SIG-M5 treated with dmso at 0.1 percent for 504 hours (cell line): ENCODE measurements around the gene FAF2.

Experiments
- DNase-seq: peaks from one replicate; lab custom pipeline; 2025; ENCODE audit not compliant: unreplicated experiment; lab: John Stamatoyannopoulos, UW

FAF2 gene

DNA sequence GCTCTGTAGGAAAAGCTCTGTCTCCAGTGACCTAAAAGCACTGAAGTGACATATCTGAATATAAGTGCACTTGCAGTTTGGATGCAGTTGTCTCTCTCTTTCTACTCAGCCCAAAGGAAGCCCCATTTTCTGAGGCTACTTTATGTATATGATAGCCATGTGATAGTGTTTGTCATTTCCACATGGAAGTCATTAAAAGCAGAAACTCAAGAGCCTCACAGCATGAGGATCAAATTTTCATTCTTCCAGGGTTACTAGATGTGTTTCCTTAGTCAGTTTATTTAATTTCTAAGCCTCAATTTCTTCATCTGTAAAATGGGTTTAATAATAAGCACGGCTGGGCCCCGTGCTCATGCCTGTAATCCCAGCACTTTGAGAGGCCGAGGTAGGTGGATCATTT, 52.3 kb downstream of the FAF2 start:
- DNase-seq, result no peak

- no peak for DNase-seq
Observed at GRCh38 chr5:176501333-176501732, 53.1 kb downstream of the FAF2 start.

DNA sequence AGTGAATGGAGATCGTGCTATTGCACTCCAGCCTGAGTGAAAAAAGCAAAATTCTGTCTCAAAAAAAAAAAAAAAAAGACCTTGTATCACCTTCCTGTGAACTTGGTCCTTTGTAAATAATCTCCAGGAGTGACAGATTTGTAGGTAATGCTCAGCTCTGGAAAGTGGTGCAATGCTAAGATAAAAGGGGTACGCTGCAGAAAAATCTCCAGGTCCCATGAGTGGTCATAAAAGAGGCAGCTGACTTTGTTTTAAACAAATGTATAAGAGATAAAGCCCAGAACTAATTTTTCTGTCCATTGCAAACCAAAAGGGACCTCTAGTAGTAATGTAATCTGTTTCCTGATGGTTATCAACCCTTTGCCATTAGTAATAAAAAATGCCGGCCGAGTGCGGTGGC, 55.3 kb downstream of the FAF2 start:
- DNase-seq, result no peak

GRCh38 chr5:176507911-176508310, 59.7 kb downstream of the FAF2 start:
- no peak for DNase-seq

GRCh38 chr5:176508603-176509002, 60.4 kb downstream of the FAF2 start:
- DNase-seq, result no peak

DNA sequence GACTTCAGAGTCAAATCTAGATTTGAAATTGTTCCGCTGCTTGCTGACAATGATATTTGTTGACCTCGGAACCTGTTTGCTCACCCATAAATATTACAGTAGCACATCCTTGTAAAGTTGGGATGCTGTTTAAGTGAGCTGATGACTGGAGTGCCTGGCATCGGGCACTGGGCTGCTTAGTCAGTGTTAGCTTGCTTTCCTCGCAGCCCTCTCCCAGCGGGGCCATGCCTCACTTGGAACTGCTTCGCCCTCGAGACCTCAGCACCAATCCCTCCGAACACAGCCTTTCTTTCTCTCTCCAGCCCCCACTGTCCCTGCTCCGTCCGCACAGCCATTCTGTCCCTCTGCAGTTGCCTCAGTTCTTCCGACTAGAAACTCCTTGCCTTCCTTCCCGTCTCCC, 65.6 kb downstream of the FAF2 start:
- no peak for DNase-seq

- DNase-seq, result no peak
Observed at GRCh38 chr5:176514244-176514950, 66.2 kb downstream of the FAF2 start.

DNA sequence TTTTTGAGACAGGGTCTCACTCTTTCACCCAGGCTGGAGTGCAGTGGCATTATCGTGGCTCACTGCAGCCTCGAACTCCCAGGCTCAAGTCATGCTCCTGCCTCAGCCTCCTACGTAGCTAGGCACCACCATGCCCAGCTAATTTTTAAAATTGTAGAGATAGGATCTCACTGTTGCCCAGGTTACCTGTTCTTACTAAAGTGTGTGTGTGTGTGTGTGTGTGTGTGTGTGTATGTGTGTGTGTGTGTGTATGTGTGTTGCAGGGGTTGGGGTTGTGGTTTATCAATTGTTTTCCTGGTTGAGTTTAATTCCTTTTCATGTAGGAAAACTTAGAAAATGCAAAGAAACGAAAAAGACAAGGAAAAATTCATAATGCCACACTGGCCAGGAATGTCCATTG, 67.2 kb downstream of the FAF2 start:
- no peak for DNase-seq

DNA sequence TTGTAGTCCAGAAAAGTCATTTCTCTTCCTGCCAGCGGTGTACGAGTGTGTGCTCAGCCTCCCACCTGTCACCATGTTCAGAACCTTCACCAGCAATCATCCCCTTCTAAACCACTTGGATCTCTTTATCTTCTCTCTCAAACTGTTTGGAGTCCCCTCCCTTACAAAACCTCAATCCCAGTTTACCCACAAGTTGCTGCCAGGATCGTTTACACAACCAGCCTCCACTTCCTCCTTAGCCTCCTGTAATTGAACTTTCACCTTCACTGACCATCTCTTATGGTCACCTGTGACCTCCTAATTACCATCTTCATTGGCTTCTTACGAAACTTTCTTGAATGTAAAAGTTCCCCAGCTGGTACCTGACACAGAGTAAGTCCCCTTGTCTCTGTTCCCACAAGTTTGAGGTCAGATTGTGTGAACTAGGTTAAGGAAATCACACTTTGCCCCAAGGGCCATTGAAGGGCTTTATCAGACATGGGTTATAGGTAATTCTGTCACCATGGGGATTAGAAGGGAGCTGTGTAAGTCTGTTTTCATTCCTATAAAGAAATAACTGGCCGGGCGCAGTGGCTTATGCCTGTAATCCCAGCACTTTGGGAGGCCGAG, 69.0 kb downstream of the FAF2 start:
- DNase-seq, result no peak

DNA sequence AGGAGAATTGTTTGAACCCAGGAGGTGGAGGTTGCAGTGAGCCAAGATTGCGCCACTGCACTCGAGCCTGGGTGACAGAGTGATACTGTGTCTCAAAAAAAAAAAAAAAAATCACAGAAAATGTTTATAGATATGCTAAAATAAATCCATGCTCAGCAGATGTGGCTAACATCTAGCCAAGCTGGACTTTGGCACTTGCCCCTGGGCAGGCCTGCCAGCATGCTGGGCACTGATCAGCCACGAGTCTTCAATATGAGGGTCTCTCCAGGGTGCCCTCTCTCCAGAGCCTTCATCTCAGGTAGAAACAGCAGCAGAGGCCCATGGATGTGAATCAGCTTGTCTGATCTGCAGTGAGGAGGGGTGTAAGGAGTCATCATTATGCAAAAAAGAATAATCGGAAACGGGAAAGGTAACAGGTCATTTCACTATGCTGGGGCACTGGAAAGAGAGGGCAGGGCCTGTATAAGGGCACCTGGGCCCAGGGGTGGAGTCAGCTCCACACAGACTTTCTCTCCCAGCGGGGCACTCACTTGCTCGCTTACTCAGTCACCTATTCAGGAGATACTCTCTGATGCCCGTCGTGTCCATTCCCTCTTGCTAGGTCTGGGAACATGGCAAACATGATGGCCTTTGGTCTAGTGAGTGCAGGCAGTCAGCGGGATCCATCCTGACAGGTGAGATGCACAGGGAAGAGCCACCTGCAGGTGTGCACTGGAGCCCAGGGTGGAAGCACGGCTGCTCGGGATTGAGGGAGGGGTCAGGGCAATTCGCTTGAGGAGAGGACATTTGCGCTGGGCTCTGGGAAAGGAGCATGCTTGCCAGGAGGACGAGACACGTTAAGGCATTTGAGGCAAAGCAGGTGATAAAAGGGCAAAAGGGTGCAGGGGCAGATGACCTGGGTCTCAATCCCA, 71.9 kb downstream of the FAF2 start:
- no peak for DNase-seq

DNA sequence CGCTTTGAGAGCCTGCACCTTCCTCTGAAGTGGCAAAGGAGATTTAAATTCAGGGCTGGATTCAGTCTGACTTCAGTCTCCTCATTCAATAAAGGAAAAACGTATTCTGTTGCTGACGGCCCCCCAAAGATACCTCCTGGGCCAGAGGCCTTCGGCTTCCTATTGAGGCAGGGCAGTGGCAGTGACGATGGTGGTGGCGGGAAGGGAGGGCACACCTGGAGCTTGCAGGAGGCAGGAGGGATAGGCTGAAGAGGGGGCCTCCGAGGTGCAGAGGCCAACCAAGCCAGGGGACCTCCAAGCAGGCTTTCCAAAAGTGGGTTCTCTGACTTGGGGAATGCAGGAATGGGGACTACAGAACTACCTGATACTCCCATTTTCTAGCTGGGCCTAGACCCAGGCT, 73.1 kb downstream of the FAF2 start:
- DNase-seq, result no peak

- no peak for DNase-seq
Observed at GRCh38 chr5:176521699-176522263, 73.6 kb downstream of the FAF2 start.

DNA sequence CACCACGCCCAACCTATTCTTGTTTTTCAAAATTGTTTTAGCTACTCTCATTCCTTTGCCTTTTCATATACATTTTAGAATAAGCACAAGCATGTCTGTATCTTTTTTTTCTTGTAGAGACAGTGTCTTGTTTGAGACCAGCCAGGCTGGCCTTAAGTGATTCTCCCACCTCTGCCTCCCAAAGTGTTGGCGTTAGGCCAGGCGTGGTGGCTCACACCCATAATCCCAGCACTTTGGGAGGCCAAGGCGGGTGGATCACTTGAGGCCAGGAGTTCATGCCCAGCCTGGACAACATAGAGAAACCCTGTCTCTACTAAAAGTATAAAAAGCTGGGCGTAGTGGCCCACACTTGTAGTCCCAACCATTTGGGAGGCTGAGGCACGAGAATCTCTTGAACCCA, 76.0 kb downstream of the FAF2 start:
- no peak for DNase-seq

DNA sequence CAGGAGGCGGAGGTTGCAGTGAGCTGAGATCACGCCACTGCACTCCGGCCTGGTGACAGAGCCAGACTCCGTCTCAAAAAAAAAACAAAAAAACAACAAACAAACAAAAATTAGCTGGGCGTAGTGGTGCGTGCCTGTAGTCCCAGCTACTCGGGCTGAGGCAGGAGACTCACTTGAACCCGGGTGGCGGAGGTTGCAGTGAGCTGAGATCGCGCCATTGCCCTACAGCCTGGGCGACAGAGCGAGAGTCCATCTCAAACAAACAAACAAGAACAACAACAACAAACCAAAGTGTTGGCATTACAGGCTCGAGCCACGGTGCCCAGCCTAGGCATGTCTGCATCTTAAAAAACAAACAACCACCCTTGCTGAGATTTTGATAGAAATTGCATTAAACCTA, 76.8 kb downstream of the FAF2 start:
- no peak for DNase-seq

GRCh38 chr5:176525677-176526076, 77.5 kb downstream of the FAF2 start:
- DNase-seq, result no peak

- no peak for DNase-seq
Observed at GRCh38 chr5:176526462-176526861, 78.3 kb downstream of the FAF2 start.

GRCh38 chr5:176527246-176528222, 79.3 kb downstream of the FAF2 start:
- no peak for DNase-seq

GRCh38 chr5:176528301-176528700, 80.1 kb downstream of the FAF2 start:
- no peak for DNase-seq

GRCh38 chr5:176528761-176529115, 80.6 kb downstream of the FAF2 start:
- DNase-seq, result no peak

DNA sequence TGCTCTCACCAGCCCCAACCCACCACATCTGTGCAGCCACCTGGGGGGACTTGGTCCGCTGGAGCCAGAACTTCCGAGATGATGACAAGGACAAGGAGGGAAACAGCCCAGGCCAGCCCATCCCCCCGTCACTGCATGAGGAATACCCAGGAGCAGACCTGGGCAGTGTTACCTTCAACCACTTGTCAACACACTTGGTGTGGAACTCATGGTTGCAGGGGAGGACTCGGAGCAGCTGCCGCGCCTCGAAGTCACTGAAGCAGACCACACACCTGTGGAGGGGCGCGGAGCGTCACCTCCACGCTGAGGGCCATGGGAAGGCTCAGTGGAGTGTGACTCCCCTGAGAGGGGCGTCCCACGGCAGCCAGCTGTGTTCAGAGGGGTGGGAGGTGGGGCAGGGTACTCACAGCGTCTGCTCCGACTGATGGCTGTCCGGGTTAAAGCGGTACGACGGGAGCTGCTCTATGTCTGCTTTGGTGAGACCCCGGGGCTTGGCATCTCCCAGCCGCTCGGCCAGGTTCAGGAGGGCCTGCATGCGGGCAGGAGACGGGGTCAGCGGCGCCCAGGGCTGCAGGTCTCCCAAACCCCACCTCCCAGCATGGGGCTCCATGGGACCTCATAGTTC, 81.0 kb downstream of the FAF2 start:
- DNase-seq, result no peak
